ENCODE results near the gene MATN1.

MATN1 gene

GRCh38 chr1:30738715-30739559, 15.6 kb upstream of the MATN1 start:
- no peak overlapping the region for H3K9ac ChIP-seq (ENCODE audit: low read length)
- H3K9me3 ChIP-seq (ENCODE audit: low read length) = no peaks in the 10 kb centered on the region
- no peaks in the 10 kb centered on the region for H3K79me2 ChIP-seq (ENCODE audit: insufficient read depth, low read length)
- no peaks in the 10 kb centered on the region for H3F3A ChIP-seq (ENCODE audit: insufficient read depth, low read length)
- H3K9me2 ChIP-seq (ENCODE audit: low read depth, low read length) = no peaks in the 10 kb centered on the region
- H3K27me3 ChIP-seq (ENCODE audit: insufficient read depth, low read length) = no peaks in the 10 kb centered on the region
- H3K27ac ChIP-seq (ENCODE audit: low read depth, low read length, poor library complexity, severe bottlenecking) = no peak overlapping the region
- TF ChIP-seq EZH2 (IDR thresholded peaks at IDR 0.05; ENCODE audit: borderline replicate concordance, low read length) = no peak
- no peak for TF ChIP-seq CTCF (IDR thresholded peaks at IDR 0.05; ENCODE audit: low read length)
- no peaks in the 10 kb centered on the region for H4K20me1 ChIP-seq (ENCODE audit: insufficient read depth, low read length)
- peaks cover 6% of the 10 kb centered on the region for H3K4me1 ChIP-seq (ENCODE audit: insufficient read depth, low read length, severe bottlenecking)
- no peak overlapping the region for H3K4me2 ChIP-seq (ENCODE audit: low read length)
- H3K4me3 ChIP-seq (ENCODE audit: low read depth, low read length, poor library complexity, severe bottlenecking) = no peak overlapping the region
- H3K36me3 ChIP-seq (ENCODE audit: insufficient read depth, low read length) = peaks cover 44% of the 10 kb centered on the region
- H2AFZ ChIP-seq (ENCODE audit: low read length) = no peak overlapping the region

- Histone ChIP-seq H3K9ac (ENCODE audit: low read length) (no peak overlapping the region), H2AFZ (ENCODE audit: low read length) (no peak overlapping the region), H3K9me3 (ENCODE audit: low read length) (no peaks in the 10 kb centered on the region), H3K36me3 (ENCODE audit: insufficient read depth, low read length) (peaks cover 44% of the 10 kb centered on the region), H3K9me2 (ENCODE audit: low read depth, low read length) (no peaks in the 10 kb centered on the region), H3K27me3 (ENCODE audit: insufficient read depth, low read length) (no peaks in the 10 kb centered on the region), H3F3A (ENCODE audit: insufficient read depth, low read length) (0 out of 2 replicates have a peak, but pooled peaks cover 2% of the 10 kb centered on the region), H3K79me2 (ENCODE audit: insufficient read depth, low read length) (no peaks in the 10 kb centered on the region), H4K20me1 (ENCODE audit: insufficient read depth, low read length) (no peaks in the 10 kb centered on the region), H3K27ac (ENCODE audit: low read depth, low read length, poor library complexity, severe bottlenecking) (no peak overlapping the region), H3K4me2 (ENCODE audit: low read length) (no peak overlapping the region), H3K4me1 (ENCODE audit: insufficient read depth, low read length, severe bottlenecking) (no peaks in the 10 kb centered on the region), H3K4me3 (ENCODE audit: low read depth, low read length, poor library complexity, severe bottlenecking) (no peak overlapping the region)
- TF ChIP-seq EZH2 (IDR thresholded peaks at IDR 0.05; ENCODE audit: borderline replicate concordance, low read length) (no peak), CTCF (IDR thresholded peaks at IDR 0.05; ENCODE audit: low read length) (0 out of 2 replicates have a peak, but pooled peaks have one; percentile 8)
These were observed 14.8 kb upstream of the MATN1 start for GRCh38 chr1:30738040-30738714.

GRCh38 chr1:30737357-30738039, 14.1 kb upstream of the MATN1 start:
- Histone ChIP-seq H2AFZ (ENCODE audit: low read length) (no peak overlapping the region), H3K4me3 (ENCODE audit: low read depth, low read length, poor library complexity, severe bottlenecking) (no peak overlapping the region), H3K27ac (ENCODE audit: low read depth, low read length, poor library complexity, severe bottlenecking) (no peak overlapping the region), H3K9me2 (ENCODE audit: low read depth, low read length) (no peaks in the 10 kb centered on the region), H3K9me3 (ENCODE audit: low read length) (no peaks in the 10 kb centered on the region), H3F3A (ENCODE audit: insufficient read depth, low read length) (peaks cover 9% of the 10 kb centered on the region; the same call in 1 of the 2 replicates), H3K4me1 (ENCODE audit: insufficient read depth, low read length, severe bottlenecking) (no peaks in the 10 kb centered on the region), H3K4me2 (ENCODE audit: low read length) (no peak overlapping the region), H3K79me2 (ENCODE audit: insufficient read depth, low read length) (no peaks in the 10 kb centered on the region), H3K9ac (ENCODE audit: low read length) (no peak overlapping the region), H4K20me1 (ENCODE audit: insufficient read depth, low read length) (no peaks in the 10 kb centered on the region), H3K27me3 (ENCODE audit: insufficient read depth, low read length) (no peaks in the 10 kb centered on the region), H3K36me3 (ENCODE audit: insufficient read depth, low read length) (peaks cover 48% of the 10 kb centered on the region)
- no peak for TF ChIP-seq EZH2 (IDR thresholded peaks at IDR 0.05; ENCODE audit: borderline replicate concordance, low read length)
- no peak for TF ChIP-seq CTCF (IDR thresholded peaks at IDR 0.05; ENCODE audit: low read length)
